ENCODE data around the gene GREB1. TPM values are rescaled to one million over a fixed set of nuclear protein-coding genes. Genes with fewer than 3 reads are reported as not detected.
A peak's percentile ranks its signal among the peaks of the same experiment; 100 is the strongest.

Gene GREB1
- total and polyA plus RNA-seq, 2 of the 13 experiments (the other 11 are each of a cell fraction or from before 2014, with no cell fraction given), result 31.3 to 61.2 TPM

DNA sequence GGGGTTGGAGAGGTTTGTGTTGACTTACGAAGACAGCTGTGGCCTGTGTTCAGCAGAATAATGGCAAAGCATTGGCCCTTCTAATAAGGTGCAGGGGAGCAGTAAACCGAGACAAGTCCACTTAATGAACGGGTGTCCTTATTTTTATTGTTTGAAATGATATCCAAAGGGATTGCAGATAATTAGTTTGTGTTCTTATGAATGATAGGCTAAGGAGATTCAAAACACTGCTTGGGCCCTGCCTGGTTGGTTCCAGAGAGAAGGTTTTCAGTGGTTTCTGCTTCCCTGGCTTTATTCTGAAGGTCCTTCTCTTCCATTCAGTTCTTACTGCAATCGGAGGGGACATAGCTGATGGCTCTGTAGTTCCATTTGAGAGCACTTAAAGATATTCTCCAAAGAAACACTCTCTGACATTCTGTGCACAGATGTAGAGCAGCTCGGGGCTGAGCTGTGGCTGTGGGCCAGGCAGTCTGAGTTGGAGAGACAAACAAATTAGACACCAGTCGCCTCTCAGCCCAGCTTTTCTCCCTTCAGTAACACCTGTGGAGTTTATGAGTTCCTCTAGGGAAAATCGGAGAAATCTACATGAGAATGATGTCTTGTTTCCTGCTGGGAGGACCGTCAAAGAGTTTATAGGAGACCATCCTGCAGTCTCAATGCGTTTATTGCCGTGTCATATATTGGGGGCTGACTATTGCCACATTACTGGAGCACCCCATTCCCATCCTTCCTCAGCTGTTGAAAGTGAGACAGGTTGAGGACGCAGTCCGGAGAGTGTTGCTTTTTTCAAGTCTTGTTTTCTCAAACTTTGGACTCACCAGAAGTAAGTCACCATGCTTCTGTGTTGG, 6.5 kb downstream of the GREB1 start (continued):
- TF ChIP-seq, protein P1, sequence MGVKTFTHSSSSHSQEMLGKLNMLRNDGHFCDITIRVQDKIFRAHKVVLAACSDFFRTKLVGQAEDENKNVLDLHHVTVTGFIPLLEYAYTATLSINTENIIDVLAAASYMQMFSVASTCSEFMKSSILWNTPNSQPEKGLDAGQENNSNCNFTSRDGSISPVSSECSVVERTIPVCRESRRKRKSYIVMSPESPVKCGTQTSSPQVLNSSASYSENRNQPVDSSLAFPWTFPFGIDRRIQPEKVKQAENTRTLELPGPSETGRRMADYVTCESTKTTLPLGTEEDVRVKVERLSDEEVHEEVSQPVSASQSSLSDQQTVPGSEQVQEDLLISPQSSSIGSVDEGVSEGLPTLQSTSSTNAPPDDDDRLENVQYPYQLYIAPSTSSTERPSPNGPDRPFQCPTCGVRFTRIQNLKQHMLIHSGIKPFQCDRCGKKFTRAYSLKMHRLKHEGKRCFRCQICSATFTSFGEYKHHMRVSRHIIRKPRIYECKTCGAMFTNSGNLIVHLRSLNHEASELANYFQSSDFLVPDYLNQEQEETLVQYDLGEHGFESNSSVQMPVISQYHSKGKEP (CRISPR knock-in tag; IDR thresholded peaks at IDR 0.05), result no peak
- TF ChIP-seq ZFP36 (IDR thresholded peaks at IDR 0.05; ENCODE audit: borderline replicate concordance, low read depth, low read length, partially characterized antibody) (no peak), ZBTB39 (CRISPR knock-in tag; IDR thresholded peaks at IDR 0.05) (no peak), ZNF615 (CRISPR knock-in tag; IDR thresholded peaks at IDR 0.05; ENCODE audit: borderline replicate concordance) (0 out of 2 replicates have a peak, but pooled peaks have one; percentile 63), ZNF775 (CRISPR knock-in tag; IDR thresholded peaks at IDR 0.05; ENCODE audit: borderline replicate concordance) (no peak), PRMT3 (CRISPR knock-in tag; IDR thresholded peaks at IDR 0.05; ENCODE audit: borderline replicate concordance, low read depth) (0 out of 2 replicates have a peak, but pooled peaks have one; percentile 60), HNF4A (CRISPR knock-in tag; IDR thresholded peaks at IDR 0.05) (no peak; the same call in 1 of the 2 replicates), SMYD3 (CRISPR knock-in tag; IDR thresholded peaks at IDR 0.05) (peak; percentile 59; the same call in 1 of the 2 replicates), AKAP8 (CRISPR knock-in tag; IDR thresholded peaks at IDR 0.05) (no peak), ZNF556 (CRISPR knock-in tag; IDR thresholded peaks at IDR 0.05; ENCODE audit: borderline replicate concordance) (no peak), ZNF510 (CRISPR knock-in tag; IDR thresholded peaks at IDR 0.05; ENCODE audit: low read depth) (0 out of 2 replicates have a peak, but pooled peaks have one; percentile 69), ZFP90 (CRISPR knock-in tag; IDR thresholded peaks at IDR 0.05; ENCODE audit: borderline replicate concordance) (0 out of 2 replicates have a peak, but pooled peaks have one; percentile 38), ZNF614 (CRISPR knock-in tag; IDR thresholded peaks at IDR 0.05; ENCODE audit: borderline replicate concordance) (no peak), CEBPG (CRISPR knock-in tag; IDR thresholded peaks at IDR 0.05) (no peak), ZNF605 (CRISPR knock-in tag; IDR thresholded peaks at IDR 0.05) (no peak; the same call in 1 of the 2 replicates), ZNF317 (CRISPR knock-in tag; IDR thresholded peaks at IDR 0.05) (no peak), ARID2 (CRISPR knock-in tag; IDR thresholded peaks at IDR 0.05; ENCODE audit: borderline replicate concordance) (peak; percentile 22), ZFP1 (CRISPR knock-in tag; IDR thresholded peaks at IDR 0.05) (0 out of 2 replicates have a peak, but pooled peaks have one; percentile 7), EP300 (IDR thresholded peaks at IDR 0.05; ENCODE audit: low read depth in 2 of 2, low read length in 2 of 2) (no peak), EP300 (CRISPR knock-in tag; IDR thresholded peaks at IDR 0.05; ENCODE audit: borderline replicate concordance) (no peak), JUN (CRISPR knock-in tag; IDR thresholded peaks at IDR 0.05) (0 out of 2 replicates have a peak, but pooled peaks have one; percentile 16)

All from HepG2 (cell line).